H9 (cell line): ENCODE data around the gene OR52I1. TPM values are rescaled to one million over a fixed set of nuclear protein-coding genes. Genes with fewer than 3 reads are reported as not detected.

Source experiments
- DNase-seq: peaks from one replicate; pipeline ENCODE4 v3.0.0-alpha.2; 2017
- H2AFZ ChIP-seq: one replicate; pipeline ENCODE4 v1.6.1; 2013; ENCODE audit warnings: mild to moderate bottlenecking, low read length, control low read depth, moderate library complexity
- H2AK5ac ChIP-seq: 2 replicates; pipeline ENCODE4 v1.6.1; 2013; ENCODE audit warnings: low read length, control low read depth, mixed read lengths; ENCODE audit not compliant: insufficient read length
- H2BK120ac ChIP-seq: one replicate; pipeline ENCODE4 v1.6.1; 2013; ENCODE audit warnings: low read depth, mild to moderate bottlenecking, low read length, control low read depth, inconsistent platforms; ENCODE audit not compliant: poor library complexity, severe bottlenecking
- H2BK12ac ChIP-seq: 2 replicates; pipeline ENCODE4 v1.6.1; 2013; ENCODE audit warnings: low read length, control low read depth, mixed read lengths, low read depth; ENCODE audit not compliant: insufficient read length
- H2BK15ac ChIP-seq: 2 replicates; pipeline ENCODE4 v1.6.1; 2013; ENCODE audit warnings: low read depth, low read length, control low read depth
- H2BK20ac ChIP-seq: one replicate; pipeline ENCODE4 v1.6.1; 2013; ENCODE audit warnings: low read depth, mild to moderate bottlenecking, low read length, control low read depth, inconsistent platforms; ENCODE audit not compliant: poor library complexity, severe bottlenecking
- H2BK5ac ChIP-seq: 2 replicates; pipeline ENCODE4 v1.6.1; 2013; ENCODE audit warnings: low read length, control low read depth, mixed read lengths; ENCODE audit not compliant: insufficient read length
- H3K14ac ChIP-seq: 2 replicates; pipeline ENCODE4 v1.6.1; 2013; ENCODE audit warnings: low read length, control low read depth; ENCODE audit not compliant: insufficient read depth
- H3K18ac ChIP-seq: 2 replicates; pipeline ENCODE4 v1.6.1; 2013; ENCODE audit warnings: low read depth, mild to moderate bottlenecking, mixed read lengths, low read length, control low read depth; ENCODE audit not compliant: insufficient read length
- H3K23ac ChIP-seq: 2 replicates; pipeline ENCODE4 v1.6.1; 2013; ENCODE audit warnings: low read length, control low read depth, mixed read lengths, low read depth; ENCODE audit not compliant: insufficient read length
- H3K23me2 ChIP-seq: 2 replicates; pipeline ENCODE4 v1.6.1; 2013; ENCODE audit warnings: low read depth, mild to moderate bottlenecking, mixed read lengths, low read length, control low read depth; ENCODE audit not compliant: insufficient read length, poor library complexity, severe bottlenecking
- H3K27ac ChIP-seq: 2 replicates; pipeline ENCODE4 v1.5.1; 2013; ENCODE audit warnings: low read length, control low read depth, mixed read lengths, low read depth; ENCODE audit not compliant: insufficient read length
- H3K27me3 ChIP-seq: 2 replicates; pipeline ENCODE4 v1.6.1; 2013; ENCODE audit warnings: low read length, control low read depth, inconsistent platforms; ENCODE audit not compliant: insufficient read depth
- H3K4ac ChIP-seq: 2 replicates; pipeline ENCODE4 v1.6.1; 2013; ENCODE audit warnings: low read depth, mild to moderate bottlenecking, control low read depth, inconsistent platforms, low read length, moderate library complexity
- H3K4me1 ChIP-seq: 2 replicates; pipeline ENCODE4 v1.6.1; 2013; ENCODE audit warnings: low read length, control low read depth, inconsistent platforms; ENCODE audit not compliant: insufficient read depth
- H3K4me2 ChIP-seq: 2 replicates; pipeline ENCODE4 v1.6.1; 2013; ENCODE audit warnings: low read length, control low read depth, mixed read lengths; ENCODE audit not compliant: insufficient read length, insufficient read depth
- H3K56ac ChIP-seq: 2 replicates; pipeline ENCODE4 v1.6.1; 2013; ENCODE audit warnings: low read depth, mild to moderate bottlenecking, mixed read lengths, low read length, control low read depth; ENCODE audit not compliant: insufficient read length
- H3K79me1 ChIP-seq: 2 replicates; pipeline ENCODE4 v1.6.1; 2013; ENCODE audit warnings: low read depth, mild to moderate bottlenecking, moderate library complexity, low read length, control low read depth, inconsistent platforms; ENCODE audit not compliant: insufficient read depth, poor library complexity, severe bottlenecking
- H3K79me2 ChIP-seq: 2 replicates; pipeline ENCODE4 v1.6.1; 2013; ENCODE audit warnings: low read length, control low read depth, inconsistent platforms; ENCODE audit not compliant: insufficient read depth
- H3K9ac ChIP-seq: 2 replicates; pipeline ENCODE4 v1.6.1; 2013; ENCODE audit warnings: low read length, control low read depth, mixed read lengths; ENCODE audit not compliant: insufficient read length; ENCODE audit errors: extremely low read depth
- H3K9me3 ChIP-seq: one replicate; pipeline ENCODE4 v1.6.1; 2013; ENCODE audit warnings: low read depth, low read length, inconsistent platforms; ENCODE audit not compliant: control insufficient read depth
- H3T11ph ChIP-seq: one replicate; pipeline ENCODE4 v1.6.1; 2013; ENCODE audit warnings: mild to moderate bottlenecking, low read length, control low read depth, inconsistent platforms
- H4K20me1 ChIP-seq: one replicate; pipeline ENCODE4 v1.6.1; 2013; ENCODE audit not compliant: control insufficient read depth, insufficient read length, insufficient read depth
- H4K5ac ChIP-seq: 2 replicates; pipeline ENCODE4 v1.6.1; 2013; ENCODE audit warnings: low read depth, mild to moderate bottlenecking, mixed read lengths, low read length, control low read depth; ENCODE audit not compliant: insufficient read length
- H4K8ac ChIP-seq: replicated peaks from 2 replicates; pipeline ENCODE4 v1.6.1; 2013; ENCODE audit warnings: low read length, control low read depth, mixed read lengths, low read depth; ENCODE audit not compliant: insufficient read length
- H4K91ac ChIP-seq: 2 replicates; pipeline ENCODE4 v1.6.1; 2013; ENCODE audit warnings: low read depth, mild to moderate bottlenecking, moderate library complexity, mixed read lengths, low read length, control low read depth; ENCODE audit not compliant: insufficient read length
- H3K27ac Mint-ChIP-seq, 3 experiments: 2 replicates in 2 of 3; 3 replicates in 1 of 3; pipeline ENCODE4 v1.8.0; 2020 to 2021; ENCODE audit warnings: mixed read lengths in 3 of 3, mild to moderate bottlenecking in 1 of 3, moderate library complexity in 1 of 3
- H3K27me3 Mint-ChIP-seq: 2 replicates; pipeline ENCODE4 v1.8.0; 2021; ENCODE audit warnings: low read depth, mild to moderate bottlenecking, moderate library complexity, mixed read lengths
- H3K36me3 Mint-ChIP-seq, 3 experiments: 2 replicates in 2 of 3; 3 replicates in 1 of 3; pipeline ENCODE4 v1.8.0; 2020 to 2021; ENCODE audit warnings: low read depth in 3 of 3, mixed read lengths in 3 of 3; ENCODE audit not compliant: insufficient read depth in 1 of 3
- H3K4me1 Mint-ChIP-seq, 2 experiments: 2 replicates each; pipeline ENCODE4 v1.8.0; 2020; ENCODE audit warnings: mixed read lengths in 2 of 2
- H3K4me3 Mint-ChIP-seq, 2 experiments: 2 replicates in 1 of 2; 3 replicates in 1 of 2; pipeline ENCODE4 v1.8.0; 2020 to 2021; ENCODE audit warnings: mild to moderate bottlenecking in 2 of 2, mixed read lengths in 2 of 2, moderate library complexity in 1 of 2
- H3K9me3 Mint-ChIP-seq, 2 experiments: 2 replicates in 1 of 2; 3 replicates in 1 of 2; pipeline ENCODE4 v1.8.0; 2020; ENCODE audit warnings: mild to moderate bottlenecking in 2 of 2, mixed read lengths in 2 of 2, moderate library complexity in 1 of 2
- CTCF ChIP-seq: fragments of 200-600 bp; sonication (generic); conservative IDR thresholded peaks from 3 replicates; pipeline ENCODE4 v1.8.0; 2021; ENCODE audit warnings: antibody characterized with exemption, mild to moderate bottlenecking
- WGBS: extraction: QIAGEN DNeasy Blood & Tissue Kit; methylation state at CpG from one replicate; pipeline ENCODE4 v1.1.7; 2013; ENCODE audit warnings: missing lambda C conversion rate, low lambda C conversion rate, mixed read lengths; ENCODE audit not compliant: insufficient read length; ENCODE audit errors: extremely low coverage; 5-methylcytosine and 5-hydroxymethylcytosine counted together
- total RNA-seq: library from RNA; stranded (reverse); gene quantifications from 2 replicates; pipeline ENCODE4 v1.2.1, GENCODE V29; 2021

OR52I1 gene
- total RNA-seq, 1 experiment from 2014 or later = not detected

- H2BK12ac ChIP-seq = no peak within 1 kb of the TSS
- no peak within 1 kb of the TSS for H3K4ac ChIP-seq
- no CpG with 5 or more reads among the region's 21 CpGs for WGBS
Measured at GRCh38 chr11:4636962-4637661, 43.3 kb downstream of the OR52I1 start, which contains the start of gene OR51D1. OR51D1 (plus strand) TSS chr11:4637477; CDS start chr11:4639791, 2,314 bp downstream.

More at GRCh38 chr11:4636962-4637661, 43.3 kb downstream of the OR52I1 start, which contains the start of gene OR51D1:
- no peak within 1 kb of the TSS for H3K9ac ChIP-seq
- Mint-ChIP-seq H3K27me3 (no peaks in the 10 kb centered on the region), H3K9me3 (0 out of 5 replicates have a peak, but pooled peaks cover 0 to 2% of the 10 kb centered on the region in 2 experiments), H3K4me3 (no peak within 1 kb of the TSS), H3K36me3 (no peaks in the 10 kb centered on the region), H3K27ac (no peak within 1 kb of the TSS), H3K4me1 (peaks cover 3 to 9% of the 10 kb centered on the region in 2 experiments; a peak in 3 of 4 replicates)
- H2AK5ac ChIP-seq = no peak within 1 kb of the TSS
- peak within 1 kb of the TSS; percentile 40 for H3K56ac ChIP-seq
- H3K14ac ChIP-seq = 0 out of 2 replicates have a peak within 1 kb of the TSS, but pooled peaks have one; percentile 37
- no peaks in the 10 kb centered on the region for H3K27me3 ChIP-seq
- no peak within 1 kb of the TSS for H2BK20ac ChIP-seq
- H3K79me1 ChIP-seq = no peaks in the 10 kb centered on the region
- no peak within 1 kb of the TSS for H4K91ac ChIP-seq
- H3K79me2 ChIP-seq = no peaks in the 10 kb centered on the region
- H3K4me1 ChIP-seq = no peaks in the 10 kb centered on the region
- H3K4me2 ChIP-seq = peak within 1 kb of the TSS; percentile 28
- H2BK15ac ChIP-seq = no peak within 1 kb of the TSS
- H3K23me2 ChIP-seq = no peaks in the 10 kb centered on the region
- H4K5ac ChIP-seq = no peak within 1 kb of the TSS
- no peaks in the 10 kb centered on the region for H4K20me1 ChIP-seq
- no peak within 1 kb of the TSS for H3K23ac ChIP-seq
- H2BK5ac ChIP-seq = no peak within 1 kb of the TSS
- no peak within 1 kb of the TSS for H3T11ph ChIP-seq
- H3K9me3 ChIP-seq = no peaks in the 10 kb centered on the region
- H2BK120ac ChIP-seq = no peak within 1 kb of the TSS
- peak; percentile 87 for DNase-seq
- no peak within 1 kb of the TSS for H3K27ac ChIP-seq
- TF ChIP-seq CTCF = peak; percentile 90
- no peak within 1 kb of the TSS for H4K8ac ChIP-seq
- H2AFZ ChIP-seq = no peak within 1 kb of the TSS
- no peak within 1 kb of the TSS for H3K18ac ChIP-seq
